ENCODE measurements around the gene CYP2J2.

DNA sequence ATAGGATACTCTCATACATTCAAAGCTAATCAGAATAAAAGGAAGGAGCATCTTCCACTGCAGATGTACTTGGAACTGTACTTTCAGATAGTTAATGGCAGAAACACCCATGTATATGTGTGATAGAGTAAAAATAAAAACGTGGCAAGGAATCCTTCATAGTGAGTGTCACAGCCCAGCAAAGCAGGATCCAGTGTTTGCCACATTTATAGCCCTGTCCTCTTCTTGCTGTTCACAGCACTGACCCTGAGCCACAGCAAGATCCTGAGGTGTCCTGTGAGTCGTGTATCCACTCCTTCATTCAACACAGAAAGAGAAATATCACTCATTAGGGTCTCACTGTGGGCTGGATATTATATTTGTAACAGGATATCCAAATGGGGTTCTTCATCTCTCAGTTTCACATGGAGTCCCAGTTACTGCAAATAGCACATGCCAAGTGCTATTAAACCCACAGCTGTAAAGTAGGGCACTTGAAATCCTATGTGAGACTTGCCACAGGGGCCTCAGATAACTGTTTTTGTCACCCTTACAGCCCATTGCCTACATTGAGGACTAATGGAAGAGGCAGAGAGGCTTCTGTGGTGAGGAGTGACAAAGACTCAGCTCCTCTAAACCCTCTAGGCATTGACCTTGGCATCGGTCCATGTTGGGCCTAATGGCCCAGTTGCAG is 41.3 kb downstream of the CYP2J2 start:
- TF ChIP-seq, protein P1, sequence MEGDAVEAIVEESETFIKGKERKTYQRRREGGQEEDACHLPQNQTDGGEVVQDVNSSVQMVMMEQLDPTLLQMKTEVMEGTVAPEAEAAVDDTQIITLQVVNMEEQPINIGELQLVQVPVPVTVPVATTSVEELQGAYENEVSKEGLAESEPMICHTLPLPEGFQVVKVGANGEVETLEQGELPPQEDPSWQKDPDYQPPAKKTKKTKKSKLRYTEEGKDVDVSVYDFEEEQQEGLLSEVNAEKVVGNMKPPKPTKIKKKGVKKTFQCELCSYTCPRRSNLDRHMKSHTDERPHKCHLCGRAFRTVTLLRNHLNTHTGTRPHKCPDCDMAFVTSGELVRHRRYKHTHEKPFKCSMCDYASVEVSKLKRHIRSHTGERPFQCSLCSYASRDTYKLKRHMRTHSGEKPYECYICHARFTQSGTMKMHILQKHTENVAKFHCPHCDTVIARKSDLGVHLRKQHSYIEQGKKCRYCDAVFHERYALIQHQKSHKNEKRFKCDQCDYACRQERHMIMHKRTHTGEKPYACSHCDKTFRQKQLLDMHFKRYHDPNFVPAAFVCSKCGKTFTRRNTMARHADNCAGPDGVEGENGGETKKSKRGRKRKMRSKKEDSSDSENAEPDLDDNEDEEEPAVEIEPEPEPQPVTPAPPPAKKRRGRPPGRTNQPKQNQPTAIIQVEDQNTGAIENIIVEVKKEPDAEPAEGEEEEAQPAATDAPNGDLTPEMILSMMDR (IDR thresholded peaks at IDR 0.05 in 4 of 5, conservative IDR thresholded peaks at IDR 0.05 in 1 of 5), result no peak
- no peak for TF ChIP-seq POLR2A (IDR thresholded peaks at IDR 0.05)
